HTR-8/SVneo (cell line): Measurements from ENCODE around the gene RPP38.

ENCODE experiments used
- DNase-seq: peaks from one replicate; pipeline ENCODE4 v3.0.0; 2011; ENCODE audit warnings: low spot score, mixed read lengths; ENCODE audit not compliant: insufficient read length
- FAIRE-seq: peaks from 2 replicates; lab custom pipeline; 2011; peaks lifted over from hg19 to GRCh38; lab: Jason Lieb, UNC

Gene RPP38, protein sequence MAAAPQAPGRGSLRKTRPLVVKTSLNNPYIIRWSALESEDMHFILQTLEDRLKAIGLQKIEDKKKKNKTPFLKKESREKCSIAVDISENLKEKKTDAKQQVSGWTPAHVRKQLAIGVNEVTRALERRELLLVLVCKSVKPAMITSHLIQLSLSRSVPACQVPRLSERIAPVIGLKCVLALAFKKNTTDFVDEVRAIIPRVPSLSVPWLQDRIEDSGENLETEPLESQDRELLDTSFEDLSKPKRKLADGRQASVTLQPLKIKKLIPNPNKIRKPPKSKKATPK

DNA sequence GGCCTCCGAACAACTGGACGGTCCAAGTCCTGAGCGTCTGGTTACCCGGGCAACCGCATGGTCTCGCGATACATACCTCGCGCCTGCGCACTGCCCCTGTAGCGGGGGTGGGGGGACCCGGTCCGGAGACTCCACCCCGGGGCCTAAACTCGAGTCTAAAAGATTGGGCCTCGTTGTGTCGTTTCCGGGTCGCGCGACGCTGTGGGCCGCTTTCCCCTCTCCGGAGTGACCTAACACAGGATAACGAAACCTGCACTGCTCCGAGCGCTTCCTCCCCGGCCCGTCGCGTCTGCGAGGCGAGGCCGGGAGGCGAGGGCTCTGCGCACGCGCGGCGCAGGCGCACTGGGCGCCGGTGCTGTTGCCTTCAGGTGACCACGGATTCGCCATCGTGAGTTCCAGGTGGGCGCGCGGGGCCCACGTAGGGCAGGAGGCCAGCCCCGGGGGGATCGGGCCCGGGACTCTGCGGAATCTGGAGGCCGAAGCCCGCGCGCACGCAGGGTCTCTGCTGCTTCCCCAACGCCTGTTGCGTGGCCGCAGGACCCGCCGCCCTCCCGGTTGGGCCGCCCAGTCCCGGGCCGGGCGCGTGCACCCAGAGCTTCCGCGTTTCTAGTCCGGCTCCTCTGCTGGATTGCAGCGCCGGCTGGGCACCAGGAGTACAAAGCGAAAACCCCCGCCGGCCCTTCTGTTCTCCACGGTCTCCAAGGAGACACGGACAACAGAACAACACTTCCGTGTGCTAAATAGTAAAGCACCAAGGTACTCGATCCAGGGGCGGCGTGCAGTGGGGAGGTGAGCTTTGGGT, at the start of gene RPP38:
Gene RPP38 (plus strand): TSS at position 345 of the 802 bp plus-strand sequence. CDS start 5,960 bp downstream, outside the sequence.
- FAIRE-seq: peak; percentile 63
- peak; percentile 96 for DNase-seq

DNA sequence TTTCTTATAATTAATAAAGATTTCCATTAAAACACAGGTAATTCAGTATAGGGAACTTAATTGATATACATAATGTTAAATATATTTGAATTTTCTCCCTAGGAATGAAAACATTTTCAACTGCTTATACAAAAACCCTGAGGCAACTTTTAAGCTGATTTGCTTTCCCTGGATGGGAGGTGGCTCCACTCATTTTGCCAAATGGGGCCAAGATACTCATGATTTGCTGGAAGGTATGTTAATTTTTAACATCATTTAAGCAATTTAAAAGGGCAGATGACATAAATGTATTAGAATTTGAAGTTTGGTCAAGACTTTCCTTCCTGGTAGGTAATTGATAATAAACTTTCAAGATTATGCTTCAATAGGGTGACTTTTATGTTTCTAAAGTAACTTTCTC, 47.6 kb upstream of the RPP38 start:
- FAIRE-seq (no peak), DNase-seq (no peak)

DNA sequence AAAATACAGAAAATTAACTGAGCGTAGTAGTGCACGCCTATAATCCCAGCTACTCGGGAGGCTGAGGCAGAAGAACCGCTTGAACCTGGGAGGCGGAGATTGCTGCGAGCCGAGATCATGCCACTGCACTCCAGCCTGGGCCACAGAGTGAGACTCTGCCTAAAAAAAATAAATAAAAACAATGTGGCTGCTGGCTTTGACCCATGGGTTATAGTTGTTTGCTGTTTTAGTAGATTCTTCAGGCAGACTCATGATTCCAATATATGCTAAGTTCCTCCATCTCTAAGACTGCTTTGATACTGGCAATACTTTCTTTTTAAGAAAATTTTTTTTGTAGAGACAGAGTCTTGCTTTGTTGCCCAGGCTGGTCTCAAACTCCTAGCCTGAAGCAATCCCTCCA, 45.0 kb upstream of the RPP38 start:
- FAIRE-seq: no peak
- DNase-seq: no peak

DNA sequence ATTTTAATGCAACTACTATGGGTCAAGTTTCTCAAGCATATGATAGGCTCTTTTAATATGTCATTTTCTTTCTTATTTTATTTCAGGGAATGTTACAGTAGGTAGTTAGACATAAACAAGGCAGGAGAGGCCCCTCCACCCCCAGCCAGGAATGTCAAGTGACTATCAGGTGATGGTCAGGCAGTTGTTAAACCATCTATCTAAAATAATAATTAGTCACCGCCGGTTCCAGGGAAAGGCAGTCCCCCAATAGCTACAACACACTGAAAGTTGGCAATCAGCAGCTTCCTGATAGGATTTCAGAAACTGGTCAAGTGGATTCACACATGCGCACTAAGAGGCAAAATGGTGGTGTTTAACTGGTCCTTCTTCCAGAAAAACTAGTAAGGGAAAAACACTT, 44.1 kb upstream of the RPP38 start:
- FAIRE-seq: no peak
- DNase-seq: no peak

DNA sequence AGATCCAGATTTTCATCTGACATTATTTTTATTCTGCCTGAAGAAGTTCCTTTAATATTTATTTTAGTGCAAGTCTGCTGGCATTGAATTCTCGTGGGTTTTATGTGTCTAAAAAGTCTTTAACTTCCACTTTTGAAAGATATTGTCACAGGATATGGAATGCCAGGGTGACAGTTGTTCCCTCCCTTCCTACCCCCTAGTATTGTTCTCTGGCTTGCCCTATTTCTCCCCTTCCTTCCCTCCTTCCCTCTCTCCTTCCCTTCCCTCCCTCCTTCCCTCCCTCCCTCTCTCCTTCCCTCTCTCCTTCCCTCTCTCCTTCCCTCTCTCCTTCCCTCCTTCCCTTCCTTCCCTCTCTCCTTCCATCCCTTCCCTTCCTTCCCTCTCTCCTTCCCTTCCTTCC, 38.5 kb upstream of the RPP38 start:
- DNase-seq (no peak), FAIRE-seq (no peak)

DNA sequence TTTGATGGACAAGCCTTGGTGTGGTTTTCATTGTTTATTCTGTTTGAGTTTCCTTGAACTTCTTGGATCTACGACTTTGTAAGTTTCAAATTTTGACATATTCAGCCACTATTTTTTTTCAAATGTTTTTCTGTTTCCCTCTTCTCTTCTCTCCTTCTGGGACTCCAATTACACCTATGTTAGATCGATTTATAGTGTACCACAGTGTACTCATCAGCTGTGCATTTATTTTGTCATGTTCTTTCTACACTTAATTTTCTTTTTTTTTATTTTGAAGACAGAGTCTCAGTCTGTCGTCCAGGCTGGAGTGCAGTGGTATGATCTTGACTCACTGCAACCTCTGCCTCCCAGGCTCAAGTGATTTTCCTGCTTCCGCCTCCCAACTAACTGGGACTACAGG, 37.2 kb upstream of the RPP38 start:
- no peak for DNase-seq

DNA sequence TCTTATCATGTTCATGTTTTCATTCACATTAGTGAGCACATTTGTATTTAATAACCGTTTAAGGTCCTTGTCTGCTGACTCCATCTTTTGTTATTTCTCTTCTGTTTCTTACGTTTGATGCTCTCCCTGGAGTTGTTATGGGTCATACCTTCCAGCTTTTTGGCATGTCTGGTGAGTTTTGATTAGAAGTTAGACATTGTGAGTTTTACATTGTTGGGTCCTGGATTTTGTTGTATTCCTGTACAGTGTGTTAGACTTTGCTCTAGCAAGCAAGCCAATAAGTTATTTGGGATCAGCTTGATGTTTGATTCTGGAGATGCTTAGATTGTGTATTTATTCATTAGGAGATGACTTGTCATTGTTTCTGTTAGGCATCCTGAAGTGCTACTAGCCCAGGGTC, 36.5 kb upstream of the RPP38 start:
- DNase-seq: no peak

More for the DNA sequence above, 37.2 kb upstream of the RPP38 start:
- FAIRE-seq: no peak

DNA sequence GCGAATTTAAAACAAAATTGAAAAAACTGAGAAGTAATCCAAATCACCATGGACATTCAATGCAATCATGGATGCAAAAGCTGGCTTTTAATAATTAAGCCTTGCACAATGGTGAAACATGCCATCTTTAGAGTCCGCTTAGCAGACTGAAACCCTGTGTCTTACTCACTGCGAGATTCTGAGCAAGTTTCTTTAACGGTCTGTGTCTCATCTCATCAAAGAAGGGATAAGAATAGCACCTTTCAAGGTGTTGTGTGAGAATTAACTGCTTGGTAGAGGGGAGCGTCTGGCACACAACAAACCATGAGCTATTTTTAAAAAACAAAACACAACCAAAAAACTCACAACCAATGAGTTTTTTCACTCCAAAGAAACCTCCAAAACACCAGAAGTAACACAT, 30.0 kb upstream of the RPP38 start:
- DNase-seq (no peak), FAIRE-seq (no peak)

More for the DNA sequence above, 36.5 kb upstream of the RPP38 start:
- FAIRE-seq: no peak

DNA sequence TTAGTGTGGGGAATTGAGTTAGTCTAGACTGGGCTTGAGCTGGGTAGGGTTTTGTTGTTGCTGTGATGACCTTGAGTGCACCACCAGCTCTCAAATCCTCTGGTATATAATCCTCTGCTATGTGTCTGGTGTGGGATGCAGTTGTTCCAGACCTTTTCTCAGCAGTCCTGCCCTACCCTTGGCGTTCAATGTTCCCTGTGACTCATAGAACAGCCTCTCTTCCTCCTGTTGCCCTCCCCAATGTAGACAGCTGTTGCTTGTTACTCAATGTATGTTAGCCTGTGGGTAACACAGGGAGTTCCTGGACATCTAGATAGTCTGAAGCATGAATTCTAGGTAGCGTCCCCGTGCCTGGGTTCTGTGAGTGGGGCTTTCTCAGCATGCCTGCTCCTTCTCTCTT, 28.4 kb upstream of the RPP38 start:
- FAIRE-seq (no peak), DNase-seq (no peak)

DNA sequence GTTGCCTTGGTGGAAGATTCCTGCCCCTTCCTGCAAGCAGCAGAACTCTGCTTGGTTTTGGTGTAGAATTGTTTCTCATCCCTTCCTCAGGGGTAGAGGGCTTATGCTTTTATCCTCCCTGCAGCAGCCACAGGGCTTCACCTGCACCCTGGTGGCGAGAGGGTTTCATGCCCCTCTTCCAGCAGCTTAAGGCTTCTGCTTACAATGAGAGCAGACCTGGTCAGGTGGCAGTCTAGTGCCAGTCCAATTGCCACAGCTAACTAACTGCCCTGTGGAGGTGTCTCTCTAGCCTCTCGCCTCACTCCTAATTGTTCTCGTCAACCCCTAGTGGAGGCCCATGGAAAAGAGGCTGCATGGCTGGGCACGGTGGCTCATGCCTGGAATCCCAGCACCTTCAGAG, 27.9 kb upstream of the RPP38 start:
- FAIRE-seq (no peak), DNase-seq (no peak)

DNA sequence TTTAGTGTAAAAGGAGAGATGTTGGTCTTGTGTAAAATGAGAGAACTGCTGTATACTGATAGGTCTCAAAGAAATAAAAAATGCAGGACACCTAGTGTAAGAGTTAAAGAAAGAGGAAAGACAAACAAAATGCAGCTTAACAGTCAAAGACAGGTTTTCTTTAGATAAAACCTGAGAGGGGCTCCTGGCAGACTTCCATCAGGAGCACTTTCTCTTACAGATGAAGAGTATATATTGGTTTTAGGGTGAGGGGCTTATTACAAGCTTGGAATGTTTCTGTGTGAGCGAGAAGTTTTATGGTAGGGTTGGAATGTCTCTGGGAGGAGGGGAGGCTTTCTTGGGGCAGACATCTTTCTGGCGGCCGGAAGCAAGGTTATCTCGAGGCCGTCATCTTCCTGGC, 24.8 kb upstream of the RPP38 start:
- DNase-seq: no peak
- no peak for FAIRE-seq

DNA sequence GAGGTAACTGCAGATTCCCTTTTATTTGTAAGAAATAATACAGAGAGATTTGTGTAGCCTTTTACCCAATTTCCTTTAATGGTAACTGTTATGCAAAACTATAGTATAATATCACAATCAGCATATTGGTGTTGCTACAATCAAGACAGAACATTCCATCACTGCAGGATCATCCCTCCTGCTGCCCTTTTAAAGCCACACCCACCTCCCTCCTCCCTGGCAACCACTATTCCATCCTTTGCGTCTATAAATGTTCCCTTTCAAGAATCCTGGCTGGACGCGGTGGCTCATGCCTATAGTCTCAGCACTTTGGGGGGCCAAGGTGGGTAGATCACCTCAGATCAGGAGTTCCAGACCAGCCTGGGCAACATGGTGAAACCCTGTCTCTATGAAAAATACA, 21.7 kb upstream of the RPP38 start:
- FAIRE-seq: no peak
- DNase-seq: no peak

DNA sequence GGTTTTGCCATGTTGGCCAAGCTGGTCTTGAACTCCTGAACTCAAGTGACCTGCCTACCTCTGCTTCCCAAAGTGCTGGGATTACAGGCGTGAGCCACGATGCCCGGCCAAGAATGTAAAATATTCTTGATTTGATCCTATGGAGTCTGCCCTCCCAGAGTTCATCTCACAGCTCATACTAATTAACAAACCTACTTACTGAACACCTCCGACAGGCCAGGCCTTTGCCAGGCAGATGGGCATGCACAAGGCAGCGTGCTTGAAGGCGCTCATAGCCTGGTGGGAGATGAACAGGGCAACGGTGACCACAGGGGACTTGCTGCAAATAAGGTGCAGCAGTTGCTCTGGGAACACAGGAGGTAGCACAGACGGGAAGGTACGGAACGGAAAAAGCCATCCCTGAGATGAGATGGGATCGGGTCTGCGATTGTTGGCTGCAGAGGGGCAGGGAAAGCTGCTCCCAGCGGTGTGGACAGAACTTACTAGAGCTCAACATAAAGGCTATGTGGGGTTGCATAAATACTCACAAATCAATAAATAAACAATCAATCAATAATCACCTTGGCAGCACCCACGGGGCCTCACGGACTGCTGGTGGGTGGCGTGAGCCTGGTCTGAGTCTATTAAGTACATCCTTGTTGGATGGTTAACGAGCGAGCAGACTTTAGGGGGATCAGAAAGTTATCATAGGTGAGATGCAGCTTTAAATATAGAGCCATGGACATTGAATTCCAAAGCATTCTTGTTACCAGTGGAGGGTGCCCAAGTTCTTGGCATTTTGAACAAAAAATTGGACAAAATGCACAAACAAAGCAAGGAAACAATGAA, 13.3 kb upstream of the RPP38 start:
- FAIRE-seq: peak; percentile 40
- DNase-seq: peak; percentile 5

DNA sequence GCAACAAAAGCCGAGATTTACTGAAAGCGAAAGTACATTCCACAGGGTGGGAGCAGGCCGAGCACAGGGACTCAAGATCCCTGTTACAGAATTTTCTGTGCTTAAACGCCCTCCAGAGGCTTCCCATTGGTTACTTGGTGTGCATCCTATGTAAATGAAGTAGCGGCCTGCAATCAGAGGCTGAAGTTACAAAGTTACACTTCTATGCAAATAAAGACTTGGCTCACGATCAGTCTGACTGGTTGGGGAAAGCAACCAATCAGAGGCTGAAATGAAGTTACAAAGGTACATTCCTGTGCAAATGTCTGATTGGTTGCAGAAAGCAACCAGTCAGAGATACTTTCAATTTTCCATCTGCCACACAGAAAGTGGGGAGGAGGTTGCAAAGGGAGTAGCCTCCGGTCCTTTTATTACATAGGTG, 12.6 kb upstream of the RPP38 start:
- peak; percentile 67 for DNase-seq
- peak; percentile 90 for FAIRE-seq

DNA sequence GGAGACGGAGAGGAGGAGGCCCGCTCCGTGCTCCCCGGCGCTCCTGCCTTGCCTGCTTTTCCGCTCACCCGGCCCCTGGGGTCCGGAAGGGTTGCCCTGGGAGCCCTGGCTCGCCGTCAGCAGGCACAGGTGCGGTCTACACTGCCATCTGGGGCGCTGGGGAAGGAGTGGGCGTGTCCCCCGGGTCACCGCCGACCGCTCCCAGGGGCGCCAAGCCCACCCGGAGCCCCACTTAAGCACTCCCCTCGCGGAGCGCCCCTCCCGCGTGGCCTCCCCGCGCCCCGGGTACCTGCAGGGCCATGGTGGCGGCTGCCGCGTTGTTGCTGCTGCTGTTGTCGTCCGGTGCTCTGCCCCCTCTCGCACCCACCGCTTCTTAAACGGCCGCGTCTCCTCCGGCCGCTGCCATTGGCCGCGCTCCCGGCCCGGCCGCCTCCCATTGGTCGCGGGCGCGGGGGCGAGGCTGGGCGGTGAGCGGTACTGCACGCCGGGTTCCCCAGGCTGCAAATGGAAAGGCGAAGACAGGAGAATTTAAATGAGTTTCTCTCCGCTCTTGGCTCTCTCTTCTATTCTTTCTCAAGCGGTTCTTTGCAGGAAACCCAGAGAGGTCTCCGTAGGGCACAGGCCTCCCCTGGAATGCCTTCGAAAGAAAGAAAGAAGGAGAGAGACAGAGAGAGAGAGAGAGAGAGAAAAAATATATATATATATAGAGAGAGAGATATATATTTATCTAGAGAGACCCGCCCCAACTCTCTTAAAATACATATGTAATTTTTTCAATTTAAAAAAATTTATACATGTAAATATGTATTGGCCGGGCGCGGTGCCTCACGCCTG, 8.5 kb upstream of the RPP38 start, which contains the start of gene ACBD7:
Gene ACBD7 (minus strand): TSS at position 349 of the 834 bp plus-strand sequence. CDS start 48 bp downstream, at position 301.
- DNase-seq (peak; percentile 83), FAIRE-seq (peak; percentile 91)

DNA sequence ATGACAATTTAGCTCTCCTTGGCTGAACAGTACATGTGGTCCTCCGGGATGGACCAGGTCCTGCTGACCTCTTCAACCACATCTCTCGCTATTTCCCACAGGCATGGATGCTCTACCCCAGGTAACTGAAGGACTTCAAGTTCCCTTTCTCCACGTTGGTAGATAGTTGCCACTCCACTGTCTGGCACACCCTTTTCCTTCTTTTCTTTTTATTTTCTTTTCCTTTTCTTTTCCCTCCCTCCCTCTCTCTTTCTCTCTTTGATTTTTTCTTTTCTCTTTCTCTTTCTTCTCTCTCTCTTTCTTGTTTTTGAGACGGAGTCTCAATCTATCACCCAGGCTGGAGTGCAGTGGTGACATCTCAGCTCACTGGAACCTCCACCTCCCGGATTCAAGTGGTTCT, 5.7 kb upstream of the RPP38 start:
- DNase-seq (no peak), FAIRE-seq (no peak)

DNA sequence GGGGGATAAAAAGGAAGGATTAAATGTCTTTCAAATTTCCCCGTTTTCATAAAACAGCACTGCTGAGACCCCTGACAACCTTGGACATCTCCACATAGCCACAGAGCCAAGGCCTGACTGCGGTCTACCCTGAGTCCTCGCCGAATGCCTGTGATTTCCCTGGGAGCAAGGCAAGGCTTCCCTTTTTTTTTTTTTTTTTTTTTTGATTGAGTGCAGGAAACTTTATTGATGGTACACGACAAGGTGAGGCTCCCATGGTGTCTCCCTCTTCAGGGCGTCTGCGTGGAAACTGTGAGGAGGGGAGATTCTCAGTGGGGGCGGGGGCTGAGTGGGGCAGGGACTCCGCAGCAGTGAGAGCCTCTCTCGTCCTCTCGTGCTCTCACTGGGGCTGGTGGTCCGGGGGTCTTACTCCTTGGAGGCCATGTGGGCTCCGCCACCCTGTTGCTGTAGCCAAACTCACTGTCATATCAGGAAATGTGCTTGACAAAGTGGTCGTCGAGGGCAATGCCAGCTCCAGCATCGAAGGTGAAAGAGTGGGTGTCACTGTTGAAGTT, 4.2 kb upstream of the RPP38 start:
- FAIRE-seq: no peak
- no peak for DNase-seq

DNA sequence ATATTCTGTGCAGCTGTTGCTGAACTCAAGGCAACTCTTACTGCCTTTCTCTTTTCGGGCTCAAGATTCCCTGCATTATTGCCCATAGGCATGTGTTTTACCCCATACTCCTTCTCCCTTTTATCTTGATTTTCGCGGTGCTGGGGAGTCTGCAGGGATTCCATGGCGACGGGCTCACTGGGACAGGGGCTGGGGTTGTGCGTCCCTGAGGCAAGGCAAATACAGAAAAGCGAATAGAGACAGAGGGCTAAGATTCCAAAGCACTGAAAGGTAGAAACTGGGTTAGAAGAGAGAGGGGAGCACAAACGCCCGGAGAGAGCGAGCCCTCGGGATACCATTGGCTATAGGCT, 519 bp upstream of the RPP38 start:
- no peak for FAIRE-seq

DNA sequence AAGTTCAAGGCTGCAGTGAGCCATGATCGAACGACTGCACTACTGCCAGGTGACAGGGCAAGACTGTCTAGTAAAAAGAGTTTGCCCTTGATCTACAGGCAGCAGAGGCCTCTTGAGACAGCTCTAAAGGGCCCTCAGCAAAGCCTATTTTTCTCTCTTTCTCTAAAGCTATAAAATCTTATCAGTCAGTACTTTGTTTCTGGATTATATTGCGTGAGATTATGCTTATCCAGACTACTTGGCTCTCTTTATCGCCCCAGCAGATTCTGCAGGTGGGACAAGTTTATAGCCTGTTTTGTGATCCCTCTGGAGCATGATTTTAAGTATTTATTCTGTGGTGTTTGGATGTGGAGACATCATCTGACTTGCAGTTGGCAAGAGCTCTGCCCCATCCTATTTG, 2.7 kb downstream of the RPP38 start:
- DNase-seq: no peak
- no peak for FAIRE-seq

More for the DNA sequence above, 519 bp upstream of the RPP38 start:
- no peak for DNase-seq

DNA sequence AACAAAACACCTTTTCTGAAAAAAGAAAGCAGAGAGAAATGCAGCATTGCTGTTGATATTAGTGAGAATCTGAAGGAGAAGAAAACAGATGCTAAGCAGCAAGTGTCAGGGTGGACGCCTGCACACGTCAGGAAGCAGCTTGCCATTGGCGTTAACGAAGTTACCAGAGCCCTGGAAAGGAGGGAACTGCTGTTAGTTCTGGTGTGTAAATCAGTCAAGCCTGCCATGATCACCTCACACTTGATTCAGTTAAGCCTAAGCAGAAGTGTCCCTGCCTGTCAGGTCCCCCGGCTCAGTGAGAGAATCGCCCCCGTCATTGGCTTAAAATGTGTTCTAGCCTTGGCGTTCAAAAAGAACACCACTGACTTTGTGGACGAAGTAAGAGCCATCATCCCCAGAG, 6.4 kb downstream of the RPP38 start:
- DNase-seq (no peak), FAIRE-seq (no peak)
